NCI-H146 (cell line): ENCODE data around the gene MLPH.
A peak's percentile ranks its signal among the peaks of the same experiment; 100 is the strongest.

Source experiments
- DNase-seq: peaks from one replicate; lab custom pipeline; 2025; lab: John Stamatoyannopoulos, UW

MLPH gene

DNA sequence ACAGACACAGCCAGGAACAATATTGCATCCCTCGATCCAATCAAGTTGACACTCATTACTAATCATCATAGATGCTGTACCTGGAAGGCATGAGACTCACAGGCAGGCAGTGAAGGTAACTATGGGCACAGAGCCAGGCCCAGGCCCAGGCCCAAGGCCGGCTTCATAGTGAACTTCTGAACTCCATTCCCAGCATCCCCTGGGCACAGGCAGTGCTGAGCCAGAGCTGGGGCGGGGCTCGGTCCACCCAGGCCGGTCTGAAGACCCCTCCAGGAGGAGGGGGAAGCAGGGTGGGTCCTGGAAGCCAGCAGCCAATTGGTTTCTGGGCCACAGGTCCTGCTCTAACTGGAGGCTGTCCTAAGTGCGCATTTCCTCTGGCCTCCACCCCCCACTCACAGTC lies 37.6 kb downstream of the MLPH start:
- no peak for DNase-seq

GRCh38 chr2:237525559-237526157 lies 38.6 kb downstream of the MLPH start:
- DNase-seq = no peak

DNA sequence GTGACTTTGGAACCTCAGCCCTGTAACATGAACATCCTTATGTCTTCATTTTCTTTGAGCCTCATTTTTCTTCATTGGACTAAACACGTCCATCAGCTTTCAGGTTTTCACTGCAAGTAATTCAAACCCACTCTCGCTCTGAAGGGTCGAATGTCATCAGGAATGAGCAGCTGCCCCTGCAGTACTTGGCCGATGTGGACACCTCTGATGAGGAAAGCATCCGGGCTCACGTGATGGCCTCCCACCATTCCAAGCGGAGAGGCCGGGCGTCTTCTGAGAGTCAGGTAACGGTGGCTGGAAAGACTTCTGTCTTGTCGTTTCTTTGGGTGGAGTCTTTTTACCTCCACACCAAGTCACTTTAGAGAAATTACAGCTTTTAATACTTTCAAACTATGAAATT lies 40.2 kb downstream of the MLPH start:
- no peak for DNase-seq

- no peak for DNase-seq
Measured at GRCh38 chr2:237527766-237528165, 40.7 kb downstream of the MLPH start.

GRCh38 chr2:237529452-237530402 lies 42.7 kb downstream of the MLPH start:
- DNase-seq = no peak

GRCh38 chr2:237530472-237531433 lies 43.7 kb downstream of the MLPH start:
- no peak for DNase-seq

GRCh38 chr2:237532160-237532559 lies 45.1 kb downstream of the MLPH start:
- no peak for DNase-seq

DNA sequence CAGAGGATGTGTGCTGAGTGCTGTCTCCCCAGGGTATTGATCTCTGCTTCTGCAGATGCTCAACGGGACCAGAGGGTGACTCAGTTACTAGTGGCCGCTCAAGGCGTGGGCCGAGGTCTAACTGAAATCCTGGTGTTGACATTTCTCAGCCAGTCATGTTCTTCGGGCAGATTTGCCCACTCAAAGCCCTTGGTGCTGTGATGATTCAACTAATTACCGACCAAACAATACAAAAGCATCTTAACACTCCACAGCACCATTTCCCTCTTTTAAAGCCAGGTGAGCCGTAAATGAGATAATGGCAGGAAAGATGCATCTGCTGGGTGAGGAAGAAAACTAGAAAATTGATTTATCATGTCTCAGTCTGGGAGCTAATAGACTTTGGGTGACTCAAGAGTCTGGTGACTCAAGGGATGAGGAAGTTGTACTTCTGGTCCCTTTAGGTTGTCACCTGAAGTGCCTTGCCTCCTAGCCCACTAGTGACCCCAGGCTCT lies 46.7 kb downstream of the MLPH start:
- DNase-seq = peak; percentile 79

GRCh38 chr2:237534380-237534779 lies 47.3 kb downstream of the MLPH start:
- DNase-seq = no peak

GRCh38 chr2:237535385-237536082 lies 48.5 kb downstream of the MLPH start:
- no peak for DNase-seq

DNA sequence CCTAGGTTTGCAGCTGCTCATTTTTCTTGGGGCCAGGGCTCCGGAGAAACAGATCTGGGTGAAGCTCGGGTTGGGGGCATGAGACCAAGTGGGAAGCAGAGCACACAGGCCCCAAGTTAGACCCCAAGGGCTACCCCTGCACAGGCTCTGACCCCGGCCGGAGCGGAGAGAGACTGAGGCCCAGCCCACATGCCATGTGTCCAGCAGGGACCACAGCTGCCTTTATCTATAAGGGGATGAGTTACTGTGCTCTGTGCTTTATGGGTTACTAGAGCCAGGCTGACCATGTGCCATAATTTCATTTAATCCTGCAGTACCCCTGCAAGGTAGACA lies 49.0 kb downstream of the MLPH start:
- DNase-seq = no peak

GRCh38 chr2:237536617-237537016 lies 49.6 kb downstream of the MLPH start:
- DNase-seq = no peak

GRCh38 chr2:237538001-237538720 lies 51.1 kb downstream of the MLPH start:
- DNase-seq = no peak

DNA sequence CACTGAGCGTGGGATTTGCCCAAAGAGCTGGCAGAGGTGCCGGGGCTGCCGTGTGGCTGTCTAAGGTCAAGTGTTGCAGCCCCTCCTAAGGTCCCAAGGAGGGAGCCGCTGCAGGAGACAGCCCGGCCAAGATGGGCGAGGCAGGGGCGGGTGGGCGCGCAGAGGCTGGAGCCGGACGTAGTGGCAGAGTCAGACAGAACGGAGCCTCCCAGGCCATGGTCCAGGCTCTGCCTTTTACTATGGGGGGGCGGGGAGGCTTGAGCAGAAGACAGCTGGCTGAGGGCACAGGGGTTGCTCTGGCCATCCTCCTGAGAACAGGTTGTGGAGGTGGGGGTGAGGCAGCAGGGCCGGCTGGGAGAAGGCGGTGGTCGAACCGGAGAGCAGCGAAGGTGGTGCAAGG lies 51.9 kb downstream of the MLPH start:
- no peak for DNase-seq

GRCh38 chr2:237539681-237540080 lies 52.6 kb downstream of the MLPH start:
- no peak for DNase-seq

DNA sequence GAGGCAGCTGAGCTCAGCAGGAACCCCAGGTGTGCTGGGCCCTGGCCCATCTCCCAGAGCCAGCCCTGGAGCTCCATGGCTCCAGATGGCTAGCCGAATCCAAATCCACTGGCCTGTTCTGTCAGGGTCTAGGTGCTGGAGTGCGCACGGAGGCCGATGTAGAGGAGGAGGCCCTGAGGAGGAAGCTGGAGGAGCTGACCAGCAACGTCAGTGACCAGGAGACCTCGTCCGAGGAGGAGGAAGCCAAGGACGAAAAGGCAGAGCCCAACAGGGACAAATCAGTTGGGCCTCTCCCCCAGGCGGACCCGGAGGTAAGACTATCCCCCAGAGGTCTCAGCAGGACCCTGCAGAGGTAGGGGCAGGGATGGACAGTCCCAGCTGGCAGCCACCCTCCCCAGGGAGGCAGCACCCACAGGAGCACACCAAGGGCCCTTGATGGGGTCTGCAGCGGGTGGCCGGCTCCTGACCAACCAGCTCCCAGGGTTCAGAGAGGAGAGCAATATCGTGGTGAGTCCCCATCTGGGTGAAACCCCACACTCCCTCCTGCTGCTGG lies 53.2 kb downstream of the MLPH start:
- DNase-seq = no peak

DNA sequence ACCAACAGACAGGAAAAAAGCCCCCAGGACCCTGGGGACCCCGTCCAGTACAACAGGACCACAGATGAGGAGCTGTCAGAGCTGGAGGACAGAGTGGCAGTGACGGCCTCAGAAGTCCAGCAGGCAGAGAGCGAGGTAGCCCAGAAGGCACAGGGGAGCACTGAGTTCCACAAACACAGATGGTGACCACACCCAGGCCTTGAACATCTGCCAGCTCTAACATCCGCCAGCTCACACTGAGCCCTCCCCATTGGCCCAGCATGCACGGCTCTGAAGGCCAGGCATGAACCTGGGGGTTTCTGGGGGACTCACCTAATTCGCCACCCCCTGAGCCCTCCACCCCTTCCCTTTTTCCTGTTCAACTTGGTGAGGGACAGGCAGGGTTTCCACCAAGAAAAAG lies 53.8 kb downstream of the MLPH start:
- peak; percentile 45 for DNase-seq

- no peak for DNase-seq
Measured at GRCh38 chr2:237541243-237541642, 54.2 kb downstream of the MLPH start.

GRCh38 chr2:237542001-237542704 lies 55.1 kb downstream of the MLPH start:
- no peak for DNase-seq
